ENCODE measurements around the gene MLXIP. TPM values are rescaled to one million over a fixed set of nuclear protein-coding genes. Genes with fewer than 3 reads are reported as not detected.

Gene MLXIP
- total and polyA plus RNA-seq, 9 of the 15 experiments (the other 6 are each of a cell fraction or from before 2014, with no cell fraction given): 2.2 to 66.3 (median 18.1) TPM

DNA sequence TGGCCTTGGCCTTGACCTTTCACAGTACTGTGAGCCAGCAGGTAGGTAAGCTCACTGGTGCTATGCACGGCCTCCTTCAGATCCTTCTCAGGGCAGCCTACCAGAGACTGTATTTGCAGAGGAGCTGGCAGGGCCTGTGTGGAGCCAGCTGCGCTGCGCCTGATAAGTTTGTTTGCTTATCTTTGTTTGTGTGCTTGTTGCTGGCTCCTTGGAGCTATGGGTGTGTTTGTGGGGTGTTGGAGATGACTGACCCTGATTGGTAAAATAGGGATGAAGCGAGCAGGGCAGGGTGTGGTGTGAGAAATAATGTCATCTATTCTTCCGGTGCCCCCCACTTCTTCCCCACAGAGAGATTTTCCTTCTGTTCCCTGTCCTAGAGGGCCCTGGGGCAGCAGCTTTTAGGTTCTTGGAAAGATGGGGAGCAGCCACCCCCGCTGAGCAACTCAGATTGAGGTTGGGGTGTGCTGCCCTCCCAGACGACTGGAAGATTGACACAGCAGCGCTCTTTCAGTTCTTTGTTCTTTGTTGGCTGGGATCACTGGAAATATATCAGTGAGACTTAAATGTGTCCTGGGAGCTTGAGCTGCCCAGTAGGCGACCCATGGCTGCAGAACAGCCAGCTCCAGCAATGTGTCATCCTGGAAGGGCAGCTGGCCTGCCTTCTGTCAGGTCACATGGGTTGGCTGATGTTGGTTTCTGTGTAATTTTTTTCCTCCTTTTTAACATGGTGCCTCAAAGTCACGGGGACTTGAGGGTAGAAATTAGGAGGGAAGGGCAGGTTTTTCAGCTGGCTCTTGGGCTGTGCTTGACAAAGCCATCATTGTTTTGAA lies 19.6 kb downstream of the MLXIP start (continued):
- peak in 1 of 2 experiments; percentile 51; a peak in 2 of 4 replicates for TF ChIP-seq TEAD1 (CRISPR knock-in tag; IDR thresholded peaks at IDR 0.05)
- TF ChIP-seq CBFB (CRISPR knock-in tag; IDR thresholded peaks at IDR 0.05): no peak
- TF ChIP-seq, protein P1, sequence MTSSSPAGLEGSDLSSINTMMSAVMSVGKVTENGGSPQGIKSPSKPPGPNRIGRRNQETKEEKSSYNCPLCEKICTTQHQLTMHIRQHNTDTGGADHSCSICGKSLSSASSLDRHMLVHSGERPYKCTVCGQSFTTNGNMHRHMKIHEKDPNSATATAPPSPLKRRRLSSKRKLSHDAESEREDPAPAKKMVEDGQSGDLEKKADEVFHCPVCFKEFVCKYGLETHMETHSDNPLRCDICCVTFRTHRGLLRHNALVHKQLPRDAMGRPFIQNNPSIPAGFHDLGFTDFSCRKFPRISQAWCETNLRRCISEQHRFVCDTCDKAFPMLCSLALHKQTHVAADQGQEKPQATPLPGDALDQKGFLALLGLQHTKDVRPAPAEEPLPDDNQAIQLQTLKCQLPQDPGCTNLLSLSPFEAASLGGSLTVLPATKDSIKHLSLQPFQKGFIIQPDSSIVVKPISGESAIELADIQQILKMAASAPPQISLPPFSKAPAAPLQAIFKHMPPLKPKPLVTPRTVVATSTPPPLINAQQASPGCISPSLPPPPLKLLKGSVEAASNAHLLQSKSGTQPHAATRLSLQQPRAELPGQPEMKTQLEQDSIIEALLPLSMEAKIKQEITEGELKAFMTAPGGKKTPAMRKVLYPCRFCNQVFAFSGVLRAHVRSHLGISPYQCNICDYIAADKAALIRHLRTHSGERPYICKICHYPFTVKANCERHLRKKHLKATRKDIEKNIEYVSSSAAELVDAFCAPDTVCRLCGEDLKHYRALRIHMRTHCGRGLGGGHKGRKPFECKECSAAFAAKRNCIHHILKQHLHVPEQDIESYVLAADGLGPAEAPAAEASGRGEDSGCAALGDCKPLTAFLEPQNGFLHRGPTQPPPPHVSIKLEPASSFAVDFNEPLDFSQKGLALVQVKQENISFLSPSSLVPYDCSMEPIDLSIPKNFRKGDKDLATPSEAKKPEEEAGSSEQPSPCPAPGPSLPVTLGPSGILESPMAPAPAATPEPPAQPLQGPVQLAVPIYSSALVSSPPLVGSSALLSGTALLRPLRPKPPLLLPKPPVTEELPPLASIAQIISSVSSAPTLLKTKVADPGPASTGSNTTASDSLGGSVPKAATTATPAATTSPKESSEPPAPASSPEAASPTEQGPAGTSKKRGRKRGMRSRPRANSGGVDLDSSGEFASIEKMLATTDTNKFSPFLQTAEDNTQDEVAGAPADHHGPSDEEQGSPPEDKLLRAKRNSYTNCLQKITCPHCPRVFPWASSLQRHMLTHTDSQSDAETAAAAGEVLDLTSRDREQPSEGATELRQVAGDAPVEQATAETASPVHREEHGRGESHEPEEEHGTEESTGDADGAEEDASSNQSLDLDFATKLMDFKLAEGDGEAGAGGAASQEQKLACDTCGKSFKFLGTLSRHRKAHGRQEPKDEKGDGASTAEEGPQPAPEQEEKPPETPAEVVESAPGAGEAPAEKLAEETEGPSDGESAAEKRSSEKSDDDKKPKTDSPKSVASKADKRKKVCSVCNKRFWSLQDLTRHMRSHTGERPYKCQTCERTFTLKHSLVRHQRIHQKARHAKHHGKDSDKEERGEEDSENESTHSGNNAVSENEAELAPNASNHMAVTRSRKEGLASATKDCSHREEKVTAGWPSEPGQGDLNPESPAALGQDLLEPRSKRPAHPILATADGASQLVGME (CRISPR knock-in tag; IDR thresholded peaks at IDR 0.05): no peak
- peak; percentile 54; the same call in 1 of the 2 replicates for TF ChIP-seq ZKSCAN1 (IDR thresholded peaks at IDR 0.05; ENCODE audit: low read depth, low read length)
- no peak for TF ChIP-seq RFX7 (CRISPR knock-in tag; IDR thresholded peaks at IDR 0.05)
- TF ChIP-seq CREBBP (IDR thresholded peaks at IDR 0.05; ENCODE audit: low read depth, low read length): no peak
- TF ChIP-seq MYNN (IDR thresholded peaks at IDR 0.05): peak; percentile 74; the same call in 1 of the 2 replicates
- no peak for TF ChIP-seq MYNN (CRISPR knock-in tag; IDR thresholded peaks at IDR 0.05)
- no peak for TF ChIP-seq CHD7 (IDR thresholded peaks at IDR 0.05; ENCODE audit: low read depth, low read length)

All from K562 (cell line).